MM.1S (cell line): ENCODE results near the gene CLC.

Experiments used
- DNase-seq: peaks from one replicate; pipeline ENCODE4 v3.0.0-alpha.2; 2015
- H2AFZ ChIP-seq: fragments of 300-600 bp; sonication (generic); 2 replicates; pipeline ENCODE4 v1.6.0; 2016; ENCODE audit warnings: antibody characterized with exemption, low read length
- H3F3A ChIP-seq: fragments of 300-600 bp; sonication (generic); 2 replicates; pipeline ENCODE4 v1.6.1; 2016; ENCODE audit warnings: mild to moderate bottlenecking, antibody characterized with exemption, low read length, moderate library complexity, mixed read lengths; ENCODE audit not compliant: insufficient read depth
- H3K27ac ChIP-seq: fragments of 300-600 bp; sonication (generic); 2 replicates; pipeline ENCODE4 v1.5.1; 2016; ENCODE audit warnings: mild to moderate bottlenecking, low read length
- H3K27me3 ChIP-seq: fragments of 300-600 bp; sonication (generic); replicated peaks from 2 replicates; pipeline ENCODE4 v1.6.0; 2016; ENCODE audit warnings: low read length; ENCODE audit not compliant: insufficient read depth
- H3K36me3 ChIP-seq: fragments of 300-600 bp; sonication (generic); replicated peaks from 2 replicates; pipeline ENCODE4 v1.6.1; 2016; ENCODE audit warnings: mild to moderate bottlenecking, low read length, mixed read lengths; ENCODE audit not compliant: insufficient read depth
- H3K4me1 ChIP-seq: fragments of 300-600 bp; sonication (generic); 2 replicates; pipeline ENCODE4 v1.6.1; 2016; ENCODE audit warnings: low read length, mixed read lengths
- H3K4me2 ChIP-seq: fragments of 300-600 bp; sonication (generic); 2 replicates; pipeline ENCODE4 v1.6.0; 2016; ENCODE audit warnings: low read depth, low read length
- H3K4me3 ChIP-seq: fragments of 300-600 bp; sonication (generic); 2 replicates; pipeline ENCODE4 v1.5.1; 2016; ENCODE audit warnings: low read length, mixed read lengths
- H3K79me2 ChIP-seq: fragments of 300-600 bp; sonication (generic); 2 replicates; pipeline ENCODE4 v1.6.1; 2016; ENCODE audit warnings: mixed run types, low read length, mixed read lengths
- H3K9ac ChIP-seq: fragments of 300-600 bp; sonication (generic); 2 replicates; pipeline ENCODE4 v1.6.1; 2016; ENCODE audit warnings: low read length, mixed read lengths
- H3K9me2 ChIP-seq: fragments of 300-600 bp; sonication (generic); replicated peaks from 2 replicates; pipeline ENCODE4 v1.6.1; 2016; ENCODE audit warnings: mild to moderate bottlenecking, low read length, mixed read lengths; ENCODE audit not compliant: insufficient read depth
- H3K9me3 ChIP-seq: fragments of 300-600 bp; sonication (generic); replicated peaks from 2 replicates; pipeline ENCODE4 v1.6.1; 2016; ENCODE audit warnings: mild to moderate bottlenecking, low read length, mixed read lengths; ENCODE audit not compliant: insufficient read depth
- H4K20me1 ChIP-seq: fragments of 300-600 bp; sonication (generic); 2 replicates; pipeline ENCODE4 v1.6.1; 2016; ENCODE audit warnings: mild to moderate bottlenecking, low read length, moderate library complexity, mixed read lengths; ENCODE audit not compliant: insufficient read depth
- EZH2 ChIP-seq: fragments of 300-600 bp; sonication (generic); optimal IDR thresholded peaks from 2 replicates; pipeline ENCODE3; 2017; ENCODE audit warnings: low read depth, mild to moderate bottlenecking, antibody characterized with exemption, low read length, mixed read lengths
- EZH2phosphoT487 ChIP-seq: fragments of 300-600 bp; sonication (generic); IDR thresholded peaks from 2 replicates; pipeline ENCODE4 v1.6.1; 2018; ENCODE audit warnings: antibody characterized with exemption, low read length
- TF ChIP-seq, protein P1 (sequence below): fragments of 300-600 bp; sonication (generic); IDR thresholded peaks from 2 replicates; pipeline ENCODE4 v1.5.1; 2016; ENCODE audit warnings: antibody characterized with exemption, low read length, mixed read lengths

The CLC gene

DNA sequence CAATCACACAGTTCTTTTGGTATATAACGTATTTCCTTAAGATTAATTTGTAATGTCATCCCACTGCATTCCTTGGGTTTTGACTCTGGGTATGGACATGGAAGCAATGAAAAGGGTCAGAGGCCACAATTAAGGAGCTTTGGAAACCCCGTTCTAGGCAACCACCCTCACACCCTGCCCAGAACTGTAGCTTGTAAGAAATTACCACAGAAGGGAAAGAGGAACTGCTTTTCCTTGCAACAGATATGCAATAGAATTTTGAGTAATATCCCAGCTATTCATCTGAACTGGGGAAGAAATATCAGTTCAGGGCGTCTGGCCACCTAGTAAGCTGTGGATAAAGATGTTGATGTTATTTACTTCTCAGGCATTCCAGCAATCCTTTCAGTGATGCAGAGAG, 985 bp upstream of the CLC start:
- Histone ChIP-seq H2AFZ (no peak overlapping the region), H3K4me1 (peaks cover 9% of the 10 kb centered on the region), H3K9ac (no peak overlapping the region), H3K27ac (no peak overlapping the region), H3K36me3 (no peaks in the 10 kb centered on the region), H3K9me3 (no peaks in the 10 kb centered on the region), H3K79me2 (no peaks in the 10 kb centered on the region), H3K4me3 (no peak overlapping the region), H3K27me3 (no peaks in the 10 kb centered on the region), H3F3A (no peaks in the 10 kb centered on the region), H3K9me2 (no peaks in the 10 kb centered on the region), H3K4me2 (no peak overlapping the region), H4K20me1 (no peaks in the 10 kb centered on the region)
- no peak for DNase-seq
- TF ChIP-seq EZH2 (no peak), EZH2phosphoT487 (no peak)
- TF ChIP-seq, protein P1, sequence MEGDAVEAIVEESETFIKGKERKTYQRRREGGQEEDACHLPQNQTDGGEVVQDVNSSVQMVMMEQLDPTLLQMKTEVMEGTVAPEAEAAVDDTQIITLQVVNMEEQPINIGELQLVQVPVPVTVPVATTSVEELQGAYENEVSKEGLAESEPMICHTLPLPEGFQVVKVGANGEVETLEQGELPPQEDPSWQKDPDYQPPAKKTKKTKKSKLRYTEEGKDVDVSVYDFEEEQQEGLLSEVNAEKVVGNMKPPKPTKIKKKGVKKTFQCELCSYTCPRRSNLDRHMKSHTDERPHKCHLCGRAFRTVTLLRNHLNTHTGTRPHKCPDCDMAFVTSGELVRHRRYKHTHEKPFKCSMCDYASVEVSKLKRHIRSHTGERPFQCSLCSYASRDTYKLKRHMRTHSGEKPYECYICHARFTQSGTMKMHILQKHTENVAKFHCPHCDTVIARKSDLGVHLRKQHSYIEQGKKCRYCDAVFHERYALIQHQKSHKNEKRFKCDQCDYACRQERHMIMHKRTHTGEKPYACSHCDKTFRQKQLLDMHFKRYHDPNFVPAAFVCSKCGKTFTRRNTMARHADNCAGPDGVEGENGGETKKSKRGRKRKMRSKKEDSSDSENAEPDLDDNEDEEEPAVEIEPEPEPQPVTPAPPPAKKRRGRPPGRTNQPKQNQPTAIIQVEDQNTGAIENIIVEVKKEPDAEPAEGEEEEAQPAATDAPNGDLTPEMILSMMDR = no peak

DNA sequence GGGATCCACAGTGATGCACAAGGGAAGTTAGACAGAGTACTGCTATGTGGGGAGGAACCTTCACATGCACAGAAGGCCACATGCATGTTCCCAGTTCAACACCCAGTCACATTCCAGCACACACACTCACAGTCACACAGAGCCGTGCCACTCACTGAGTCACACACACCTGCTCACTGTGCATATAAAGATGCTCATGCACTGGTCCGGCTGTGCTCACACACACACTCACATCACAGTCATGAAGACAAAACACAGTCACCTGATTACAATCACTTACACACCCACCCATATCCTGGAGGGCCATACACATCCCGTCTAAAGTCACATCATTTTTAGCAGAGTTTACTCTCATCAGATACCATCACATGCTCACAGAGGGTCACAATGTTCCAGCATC, 478 bp downstream of the CLC start:
- Histone ChIP-seq H3F3A (no peaks in the 10 kb centered on the region), H3K4me2 (no peak overlapping the region), H3K79me2 (no peaks in the 10 kb centered on the region), H3K27ac (no peak overlapping the region), H4K20me1 (no peaks in the 10 kb centered on the region), H2AFZ (no peak overlapping the region), H3K36me3 (no peaks in the 10 kb centered on the region), H3K4me1 (peaks cover 9% of the 10 kb centered on the region), H3K27me3 (no peaks in the 10 kb centered on the region), H3K4me3 (no peak overlapping the region), H3K9me2 (no peaks in the 10 kb centered on the region), H3K9me3 (no peaks in the 10 kb centered on the region), H3K9ac (no peak overlapping the region)
- DNase-seq = no peak
- TF ChIP-seq, protein P1 = no peak
- TF ChIP-seq EZH2 (no peak), EZH2phosphoT487 (no peak)

DNA sequence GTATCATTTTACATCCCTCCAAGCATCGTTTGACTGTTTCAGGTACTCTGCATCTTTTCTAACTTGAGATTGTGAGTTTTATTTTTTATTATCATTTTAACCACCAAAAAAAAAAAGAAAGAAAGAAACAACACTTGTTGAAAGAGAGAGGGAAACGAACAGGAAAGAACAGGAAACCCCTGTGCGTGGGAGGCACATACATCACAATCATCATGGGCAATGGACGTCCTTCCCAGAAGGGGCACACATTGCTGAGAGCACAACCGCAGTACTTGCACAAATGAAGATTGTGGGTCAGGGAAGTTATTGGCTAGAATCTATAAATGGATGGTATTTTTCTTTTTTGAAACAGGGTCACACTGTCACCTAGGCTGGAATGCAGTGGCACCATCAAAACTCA, 1.7 kb downstream of the CLC start:
- Histone ChIP-seq H3K79me2 (no peaks in the 10 kb centered on the region), H3K9ac (no peak overlapping the region), H3K27ac (no peak overlapping the region), H3K9me2 (no peaks in the 10 kb centered on the region), H3K9me3 (no peaks in the 10 kb centered on the region), H4K20me1 (no peaks in the 10 kb centered on the region), H3K27me3 (no peaks in the 10 kb centered on the region), H3K4me3 (no peak overlapping the region), H3K36me3 (no peaks in the 10 kb centered on the region), H3F3A (no peaks in the 10 kb centered on the region), H2AFZ (no peak overlapping the region), H3K4me1 (peaks cover 9% of the 10 kb centered on the region), H3K4me2 (no peak overlapping the region)
- no peak for DNase-seq
- no peak for TF ChIP-seq EZH2
- TF ChIP-seq EZH2phosphoT487 = no peak
- TF ChIP-seq, protein P1 = no peak
